ENCODE measurements around the gene TBPL1.

DNA sequence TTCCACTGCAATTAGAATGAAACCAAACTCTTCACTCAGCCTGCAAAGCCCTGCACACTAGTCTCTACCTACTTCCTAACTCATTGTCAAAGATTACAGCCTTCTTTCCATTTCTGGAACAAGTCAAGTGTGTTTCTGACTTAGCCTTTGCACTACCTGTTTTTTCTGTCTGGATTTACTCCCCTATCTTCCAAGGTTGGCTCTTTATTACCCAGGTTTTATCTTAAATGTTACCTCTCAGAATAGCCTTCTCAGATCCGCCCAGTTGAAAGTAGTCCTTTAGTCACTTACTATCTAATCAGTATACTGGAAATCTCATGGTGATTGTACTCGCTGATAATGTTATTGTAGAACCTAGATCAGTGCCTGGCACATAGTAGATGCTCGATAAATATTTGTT, 42.7 kb downstream of the TBPL1 start:
- TF ChIP-seq, protein P1, sequence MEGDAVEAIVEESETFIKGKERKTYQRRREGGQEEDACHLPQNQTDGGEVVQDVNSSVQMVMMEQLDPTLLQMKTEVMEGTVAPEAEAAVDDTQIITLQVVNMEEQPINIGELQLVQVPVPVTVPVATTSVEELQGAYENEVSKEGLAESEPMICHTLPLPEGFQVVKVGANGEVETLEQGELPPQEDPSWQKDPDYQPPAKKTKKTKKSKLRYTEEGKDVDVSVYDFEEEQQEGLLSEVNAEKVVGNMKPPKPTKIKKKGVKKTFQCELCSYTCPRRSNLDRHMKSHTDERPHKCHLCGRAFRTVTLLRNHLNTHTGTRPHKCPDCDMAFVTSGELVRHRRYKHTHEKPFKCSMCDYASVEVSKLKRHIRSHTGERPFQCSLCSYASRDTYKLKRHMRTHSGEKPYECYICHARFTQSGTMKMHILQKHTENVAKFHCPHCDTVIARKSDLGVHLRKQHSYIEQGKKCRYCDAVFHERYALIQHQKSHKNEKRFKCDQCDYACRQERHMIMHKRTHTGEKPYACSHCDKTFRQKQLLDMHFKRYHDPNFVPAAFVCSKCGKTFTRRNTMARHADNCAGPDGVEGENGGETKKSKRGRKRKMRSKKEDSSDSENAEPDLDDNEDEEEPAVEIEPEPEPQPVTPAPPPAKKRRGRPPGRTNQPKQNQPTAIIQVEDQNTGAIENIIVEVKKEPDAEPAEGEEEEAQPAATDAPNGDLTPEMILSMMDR (IDR thresholded peaks at IDR 0.05), result no peak
- TF ChIP-seq EP300 (IDR thresholded peaks at IDR 0.05) (no peak), POLR2A (IDR thresholded peaks at IDR 0.05) (no peak)
